Measurements from ENCODE around the gene TBC1D21.

The TBC1D21 gene

DNA sequence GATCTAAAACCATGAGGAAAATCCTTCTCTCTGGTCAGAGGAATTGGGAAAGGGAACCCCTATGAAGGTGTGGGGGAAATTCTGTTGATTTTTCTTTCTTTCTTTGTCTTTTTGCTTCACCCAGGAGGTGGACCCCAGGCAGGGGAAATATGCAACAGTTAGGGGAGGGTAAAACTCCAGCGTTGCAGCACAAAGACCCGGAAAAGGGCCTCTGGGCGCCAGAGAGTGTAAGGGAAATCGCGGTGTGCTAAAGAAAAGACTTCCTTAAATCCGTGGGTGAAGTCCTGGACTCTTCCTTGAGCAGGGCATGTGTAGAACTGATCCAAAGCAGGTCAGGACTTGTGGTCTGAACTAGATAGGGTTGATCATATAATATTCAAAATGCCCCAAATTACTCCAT is 11.1 kb upstream of the TBC1D21 start:
- no peak for DNase-seq (ENCODE audit: low read depth)

GRCh38 chr15:73865379-73865778 is 8.0 kb upstream of the TBC1D21 start:
- no peak for DNase-seq (ENCODE audit: low read depth)

DNA sequence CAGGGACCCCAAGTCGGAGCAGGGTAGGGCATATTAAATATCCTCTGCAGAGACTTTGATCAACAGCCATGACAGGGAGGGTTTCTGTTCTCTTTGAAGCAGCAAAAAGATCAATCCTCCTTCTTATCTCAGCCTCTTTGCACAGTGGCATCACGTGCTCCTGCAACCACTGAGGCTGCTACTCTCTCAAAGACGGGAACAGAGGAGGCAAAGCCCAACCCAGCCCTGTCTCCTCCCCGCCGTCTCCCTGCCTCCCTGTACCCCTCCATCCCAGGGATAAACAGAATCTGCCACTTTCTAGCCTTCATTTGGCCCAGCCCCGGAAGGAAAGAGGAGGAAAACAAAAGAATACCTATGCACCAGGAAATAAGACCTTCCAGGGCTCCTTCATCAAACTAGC is 7.5 kb upstream of the TBC1D21 start:
- DNase-seq (ENCODE audit: low read depth), result no peak

GRCh38 chr15:73866481-73866880 is 6.9 kb upstream of the TBC1D21 start:
- no peak for DNase-seq (ENCODE audit: low read depth)

DNA sequence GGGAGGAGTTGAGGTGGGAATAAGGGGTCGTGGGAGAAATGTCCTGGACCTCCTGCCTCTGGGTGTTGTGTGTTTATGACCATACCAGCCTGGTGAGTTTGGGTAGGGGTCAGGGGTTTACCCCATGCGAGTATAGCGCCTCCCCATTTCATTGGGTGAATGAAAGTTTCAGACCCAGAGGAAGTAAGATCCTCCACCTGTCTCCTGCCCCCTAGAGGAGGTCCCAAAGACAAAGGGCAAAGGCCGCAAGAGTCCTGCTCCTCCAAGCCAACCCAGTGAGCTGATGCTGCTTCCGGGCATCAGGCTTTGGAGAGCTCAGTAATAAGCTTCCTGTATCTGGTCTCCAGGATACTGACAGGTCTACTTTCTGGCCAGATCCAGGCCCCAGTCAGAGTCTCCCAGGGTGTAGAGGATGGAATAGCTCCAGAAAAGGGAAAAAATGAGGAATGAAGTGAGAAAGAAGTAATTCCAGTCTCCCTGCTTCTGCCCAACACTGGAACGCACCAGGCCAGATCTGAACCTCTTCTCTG is 6.4 kb upstream of the TBC1D21 start:
- DNase-seq (ENCODE audit: low read depth), result no peak

DNA sequence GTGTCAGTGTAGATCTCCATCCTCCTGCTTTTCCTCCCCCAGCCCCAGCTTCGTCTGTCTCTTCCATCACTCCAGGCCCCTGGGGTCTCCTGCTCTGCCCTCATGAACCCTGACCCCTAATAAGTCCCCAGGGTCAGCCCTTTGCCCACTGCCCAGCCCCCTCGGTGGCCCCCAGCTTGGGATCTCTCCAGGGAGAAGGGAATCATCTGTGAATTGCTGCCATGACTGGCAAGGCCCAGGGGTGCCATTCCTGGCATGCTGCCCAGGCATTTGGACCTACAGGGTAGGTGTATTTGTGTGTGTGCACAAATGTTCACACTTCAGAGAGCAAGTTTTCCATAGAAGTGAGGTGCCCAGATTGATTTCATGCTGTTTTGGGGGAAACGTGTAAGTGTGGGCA is 5.9 kb upstream of the TBC1D21 start:
- DNase-seq (ENCODE audit: low read depth), result no peak

DNA sequence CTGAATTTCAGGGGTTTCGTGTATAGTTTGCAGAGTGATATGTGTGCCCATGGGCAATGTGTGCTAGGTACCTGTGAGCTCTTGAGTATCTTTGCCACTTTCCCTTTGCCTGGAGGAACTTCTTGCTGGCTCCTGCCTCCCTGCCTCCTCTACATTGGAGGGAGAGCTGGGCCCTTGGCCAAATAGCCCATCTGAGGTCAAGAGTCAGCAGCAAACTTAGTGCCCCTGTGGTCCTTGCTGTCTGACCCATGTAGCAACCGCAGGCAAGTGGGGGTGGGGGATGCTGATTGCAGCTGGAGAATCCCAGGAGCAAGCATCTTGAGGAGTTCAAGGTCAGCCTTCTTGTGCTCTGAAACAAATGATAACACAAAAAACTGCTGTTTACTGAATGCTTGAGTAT is 5.4 kb upstream of the TBC1D21 start:
- DNase-seq (ENCODE audit: low read depth), result no peak

DNA sequence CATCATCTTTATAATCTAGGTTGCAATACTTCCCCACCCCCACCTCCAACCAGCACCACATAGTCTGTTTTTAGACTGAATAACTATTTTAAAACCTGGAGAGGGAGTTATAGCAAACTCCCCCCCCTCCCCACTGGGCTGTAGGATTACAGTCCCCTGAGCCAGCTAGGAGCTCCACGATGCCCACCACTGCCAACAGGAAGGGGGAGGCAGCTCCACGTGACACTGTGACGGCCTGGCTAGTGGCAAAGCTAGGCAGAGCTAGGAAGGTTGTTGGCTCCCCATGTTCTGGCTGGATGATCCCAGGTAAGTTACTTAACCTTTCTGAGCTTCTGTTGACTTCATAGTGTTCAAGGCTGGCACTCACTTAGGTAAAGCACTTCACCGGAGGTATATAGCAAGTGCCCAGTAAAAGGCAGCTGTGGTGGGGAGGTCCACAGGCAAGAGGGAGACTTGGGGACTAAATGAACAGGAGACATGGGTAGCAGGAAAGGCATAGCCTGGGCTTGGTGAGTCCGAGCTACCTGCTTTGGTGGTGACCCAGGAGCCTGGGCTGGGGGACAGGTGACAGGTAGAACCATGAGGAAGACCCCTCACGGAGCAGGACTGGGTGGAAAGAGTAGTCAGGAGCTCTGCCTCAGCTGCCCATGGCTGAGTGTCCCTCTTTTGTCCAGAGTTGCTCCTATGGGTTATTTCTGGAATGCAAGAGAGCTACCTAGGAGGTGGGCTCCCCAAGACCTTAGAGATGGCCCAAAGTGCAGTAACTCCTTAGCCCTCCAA is 4.0 kb upstream of the TBC1D21 start:
- DNase-seq (ENCODE audit: low read depth), result no peak

- no peak for DNase-seq (ENCODE audit: low read depth)
Measured at GRCh38 chr15:73870700-73871408, 2.5 kb upstream of the TBC1D21 start.

DNA sequence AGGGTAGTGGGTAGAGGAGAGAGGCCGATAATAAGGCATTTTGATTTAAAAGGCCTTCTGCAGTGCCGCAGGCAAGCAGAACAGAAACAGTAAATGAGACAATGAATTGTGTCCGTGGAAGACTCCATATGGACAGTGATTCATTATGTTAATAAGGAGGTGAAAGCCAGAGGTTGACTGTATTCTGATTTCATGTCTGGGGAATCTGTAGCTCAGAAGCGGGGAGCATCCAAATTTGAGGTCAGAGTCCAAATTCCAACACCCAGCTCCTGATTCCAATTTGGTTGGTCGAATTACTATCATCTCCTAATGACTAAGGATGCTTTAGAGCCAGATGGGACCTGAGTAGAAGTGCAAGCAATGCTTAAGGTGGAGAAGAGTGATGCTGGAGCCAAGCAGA is 1.0 kb upstream of the TBC1D21 start:
- DNase-seq (ENCODE audit: low read depth), result no peak

DNA sequence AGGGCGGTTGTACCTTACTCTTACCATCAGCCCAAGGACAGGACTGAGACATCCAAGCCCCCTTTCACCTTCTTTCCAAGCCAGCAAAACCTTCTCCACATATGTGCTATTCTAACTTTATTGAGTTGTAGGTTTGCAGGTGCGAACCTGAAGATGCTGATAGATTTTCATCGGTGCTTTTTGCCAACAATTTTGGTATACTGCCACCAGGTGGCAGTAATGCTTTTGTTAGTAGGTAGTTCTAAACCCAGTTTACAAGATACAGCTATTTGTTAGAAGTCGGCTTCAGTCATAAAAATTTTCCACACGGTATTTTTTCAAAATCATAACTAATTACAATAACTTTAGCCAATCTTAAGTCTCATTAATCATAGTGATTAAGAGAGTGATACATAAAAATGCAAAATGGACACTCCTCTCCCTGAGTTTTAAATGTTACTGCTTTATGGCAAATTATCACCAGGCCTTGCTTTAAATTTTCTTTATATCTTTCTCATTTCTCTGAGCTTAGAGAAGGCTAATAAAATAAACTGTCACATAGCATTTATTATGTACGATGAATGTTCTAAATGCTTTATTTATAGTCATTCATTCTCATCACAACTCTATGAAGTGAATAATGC is 636 bp downstream of the TBC1D21 start:
- DNase-seq (ENCODE audit: low read depth), result no peak

DNA sequence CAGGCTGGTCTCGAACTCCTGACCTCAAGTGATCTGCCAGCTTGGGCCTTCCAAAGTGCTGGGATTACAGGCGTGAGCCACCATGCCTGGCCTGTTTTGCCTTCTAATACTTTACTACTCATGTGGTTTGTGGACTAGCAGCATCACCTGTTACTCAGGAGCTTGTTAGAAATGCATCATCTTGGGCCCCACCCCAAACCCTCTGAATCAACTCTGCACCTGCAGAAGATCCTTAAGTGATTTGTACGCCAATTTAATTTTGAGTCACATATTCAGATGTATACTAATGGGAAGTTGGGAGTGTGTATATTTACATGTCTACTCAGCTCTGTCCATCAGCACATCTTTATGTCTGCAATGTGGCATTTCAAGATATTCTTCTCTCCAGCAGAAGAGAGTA is 6.1 kb downstream of the TBC1D21 start:
- DNase-seq (ENCODE audit: low read depth), result no peak

- DNase-seq (ENCODE audit: low read depth), result no peak
Measured at GRCh38 chr15:73881579-73882320, 8.4 kb downstream of the TBC1D21 start.

- no peak for DNase-seq (ENCODE audit: low read depth)
Measured at GRCh38 chr15:73882761-73883419, 9.5 kb downstream of the TBC1D21 start.

DNA sequence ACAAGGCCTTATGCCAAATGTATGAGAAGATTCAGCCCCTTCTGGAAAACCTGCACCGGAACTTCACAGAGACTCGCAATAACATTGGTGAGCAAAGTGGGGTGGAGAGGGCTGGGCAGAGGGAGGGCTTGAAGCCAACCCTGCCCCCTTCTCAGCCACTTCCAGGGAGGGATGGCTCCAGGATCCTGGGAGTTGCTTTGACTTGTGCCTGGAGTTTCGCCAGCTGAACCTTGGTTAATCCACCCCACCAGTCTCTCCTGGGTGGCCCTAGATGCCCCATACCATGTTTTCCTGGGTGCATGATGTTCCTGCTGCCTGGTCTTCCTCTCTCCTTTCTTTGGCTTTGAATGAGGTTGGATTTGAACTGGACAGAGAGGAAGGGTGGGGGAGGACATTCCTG is 10.8 kb downstream of the TBC1D21 start:
- no peak for DNase-seq (ENCODE audit: low read depth)

- DNase-seq (ENCODE audit: low read depth), result no peak
Measured at GRCh38 chr15:73885954-73886700, 12.8 kb downstream of the TBC1D21 start.

DNA sequence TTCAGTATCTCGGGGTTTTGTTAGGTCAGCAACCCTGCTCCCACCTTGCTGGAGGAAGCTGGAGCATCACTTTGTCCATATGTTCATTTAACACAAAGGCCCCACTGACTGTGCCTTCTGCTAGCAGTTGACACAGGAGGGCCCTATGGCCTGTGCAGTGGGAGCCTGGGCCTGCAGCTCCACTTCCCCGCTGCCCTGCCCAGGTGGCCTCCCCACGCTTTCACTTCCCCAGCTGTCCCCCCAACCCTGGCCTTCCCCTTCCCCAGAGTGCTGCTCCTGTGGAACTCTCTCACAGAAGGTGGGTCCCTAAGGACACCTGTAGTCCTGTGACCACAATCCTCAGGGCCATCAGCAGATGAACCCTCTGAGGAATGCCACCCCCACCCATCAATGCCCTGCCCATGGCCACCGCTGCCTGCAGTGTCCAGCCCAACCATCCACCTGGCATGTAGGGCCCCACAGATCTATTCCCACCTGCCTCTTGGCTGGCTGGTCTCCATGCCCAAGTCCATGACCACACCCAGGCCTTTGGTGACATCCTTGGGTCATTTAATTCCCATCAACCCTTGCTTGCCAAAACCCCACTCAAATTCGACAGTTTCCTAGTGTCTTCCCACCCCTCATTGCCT is 13.5 kb downstream of the TBC1D21 start:
- no peak for DNase-seq (ENCODE audit: low read depth)

- DNase-seq (ENCODE audit: low read depth), result no peak
Measured at GRCh38 chr15:73887481-73887880, 14.1 kb downstream of the TBC1D21 start.

DNA sequence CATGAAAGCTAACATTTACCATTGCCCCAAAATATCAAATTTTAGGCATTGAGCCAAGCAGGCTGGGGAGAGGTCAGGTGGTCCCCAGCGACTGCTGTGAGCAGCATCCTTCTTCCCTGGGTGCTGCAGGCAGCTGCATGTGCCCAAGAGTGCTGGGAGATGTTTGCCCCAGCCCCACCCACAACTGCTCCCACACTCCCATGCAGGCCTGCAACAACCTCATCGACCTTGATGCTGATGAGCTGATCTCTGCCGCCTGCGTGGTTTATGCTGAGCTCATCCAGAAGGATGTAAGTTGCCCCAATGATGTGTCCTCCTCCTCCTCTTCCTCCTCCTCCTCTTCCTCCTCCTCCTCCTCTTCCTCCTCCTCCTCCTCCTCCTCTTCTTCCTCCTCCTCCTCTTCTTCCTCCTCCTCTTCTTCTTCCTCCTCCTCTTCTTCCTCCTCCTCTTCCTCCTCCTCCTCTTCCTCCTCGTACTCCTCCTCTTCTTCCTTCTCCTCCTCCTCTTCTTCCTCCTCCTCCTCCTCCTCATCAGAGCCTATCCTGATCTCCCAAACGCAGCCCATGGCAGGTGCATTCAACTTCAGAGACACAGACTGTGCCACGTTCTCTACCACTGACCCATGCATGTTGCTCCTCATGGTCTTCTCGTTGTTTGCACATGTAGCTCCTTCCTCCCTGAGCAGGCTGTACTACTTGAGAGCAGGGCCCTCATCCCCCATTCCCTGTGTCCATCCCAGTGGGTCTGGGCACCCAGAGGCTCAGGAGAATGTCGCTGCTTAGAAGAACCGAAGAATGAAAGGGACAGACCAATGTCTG is 15.1 kb downstream of the TBC1D21 start:
- no peak for DNase-seq (ENCODE audit: low read depth)

Measured in activated T-helper 1 cell treated with Interleukin-2 at 50 U/mL for 16 hours (primary cell).